ENCODE data around the gene MANBA.
A peak's percentile ranks its signal among the peaks of the same experiment; 100 is the strongest.
"Not testable (repeated sequence)": the region's sequence is repeated elsewhere in the genome, so short reads cannot be mapped to it uniquely, and the experiment has no call there.

The MANBA gene

GRCh38 chr4:102619021-102619420 lies 141.7 kb downstream of the MANBA start:
- DNase-seq: not testable (repeated sequence)

GRCh38 chr4:102616636-102617035 lies 144.1 kb downstream of the MANBA start:
- no peak for DNase-seq

- no peak for DNase-seq
Observed at GRCh38 chr4:102614801-102615200, 146.0 kb downstream of the MANBA start.

- DNase-seq: no peak
Observed at GRCh38 chr4:102612824-102613366, 147.9 kb downstream of the MANBA start.

GRCh38 chr4:102612210-102612609 lies 148.6 kb downstream of the MANBA start:
- no peak for DNase-seq

- no peak for DNase-seq
Observed at GRCh38 chr4:102610476-102610875, 150.3 kb downstream of the MANBA start.

- DNase-seq: no peak
Observed at GRCh38 chr4:102610007-102610406, 150.8 kb downstream of the MANBA start.

GRCh38 chr4:102608190-102608589 lies 152.6 kb downstream of the MANBA start:
- no peak for DNase-seq

- DNase-seq: no peak
Observed at GRCh38 chr4:102606846-102607450, 153.8 kb downstream of the MANBA start.

GRCh38 chr4:102606261-102606660 lies 154.5 kb downstream of the MANBA start:
- no peak for DNase-seq

- no peak for DNase-seq
Observed at GRCh38 chr4:102604222-102604940, 156.4 kb downstream of the MANBA start.

GRCh38 chr4:102601586-102602227 lies 159.1 kb downstream of the MANBA start:
- no peak for DNase-seq

GRCh38 chr4:102600689-102601088 lies 160.1 kb downstream of the MANBA start:
- no peak for DNase-seq

GRCh38 chr4:102599886-102600285 lies 160.9 kb downstream of the MANBA start:
- no peak for DNase-seq

- no peak for DNase-seq
Observed at GRCh38 chr4:102599455-102599854, 161.3 kb downstream of the MANBA start.

GRCh38 chr4:102598762-102599374 lies 161.9 kb downstream of the MANBA start:
- DNase-seq: peak; percentile 1

- no peak for DNase-seq
Observed at GRCh38 chr4:102598086-102598761, 162.5 kb downstream of the MANBA start.

GRCh38 chr4:102596532-102596931 lies 164.2 kb downstream of the MANBA start:
- DNase-seq: no peak

- no peak for DNase-seq
Observed at GRCh38 chr4:102594000-102594399, 166.8 kb downstream of the MANBA start.

GRCh38 chr4:102593147-102593546 lies 167.6 kb downstream of the MANBA start:
- DNase-seq: no peak

GRCh38 chr4:102592256-102592655 lies 168.5 kb downstream of the MANBA start:
- no peak for DNase-seq

GRCh38 chr4:102589743-102590142 lies 171.0 kb downstream of the MANBA start:
- no peak for DNase-seq

- DNase-seq: no peak
Observed at GRCh38 chr4:102586644-102587021, 174.1 kb downstream of the MANBA start.

Measured in fibroblast of skin of abdomen (primary cell).